ENCODE data around the gene CHN2. TPM values are rescaled to one million over a fixed set of nuclear protein-coding genes. Genes with fewer than 3 reads are reported as not detected.

Gene CHN2
- total RNA-seq, 1 donor from 2014 or later, result 6.6 TPM

- Histone ChIP-seq H3K36me3 (no peaks in the 10 kb centered on the region), H3K4me3 (no peak overlapping the region), H3K9ac (no peak overlapping the region), H3F3A (ENCODE audit: low read depth) (no peaks in the 10 kb centered on the region), H2AFZ (replicated peaks) (no peak overlapping the region), H3K27me3 (no peaks in the 10 kb centered on the region), H3K79me2 (ENCODE audit: low read depth) (no peaks in the 10 kb centered on the region), H3K4me2 (no peak overlapping the region), H3K27ac (no peak overlapping the region), H4K20me1 (ENCODE audit: low read depth) (no peaks in the 10 kb centered on the region), H3K9me3 (ENCODE audit: low read depth) (no peaks in the 10 kb centered on the region), H3K4me1 (peaks cover 8% of the 10 kb centered on the region)
- Mint-ChIP-seq H3K36me3 (peaks cover 2% of the 10 kb centered on the region), H3K4me3 (no peak overlapping the region), H3K9me3 (no peaks in the 10 kb centered on the region), H3K4me1 (peaks cover 24% of the 10 kb centered on the region), H3K27me3 (ENCODE audit: insufficient read depth, low read depth) (peaks cover 5% of the 10 kb centered on the region), H3K27ac (no peak overlapping the region)
- TF ChIP-seq EZH2phosphoT487 (IDR thresholded peaks at IDR 0.05) (no peak), CTCF (IDR thresholded peaks at IDR 0.05) (no peak), EZH2 (IDR thresholded peaks at IDR 0.05) (no peak)
- no peak for DNase-seq (ENCODE audit: low spot score)
Observed at GRCh38 chr7:29499932-29500331, 305.4 kb downstream of the CHN2 start.

- Mint-ChIP-seq H3K4me3 (no peak overlapping the region), H3K27ac (no peak overlapping the region), H3K4me1 (peaks cover 23% of the 10 kb centered on the region), H3K36me3 (peaks cover 2% of the 10 kb centered on the region), H3K9me3 (no peaks in the 10 kb centered on the region), H3K27me3 (ENCODE audit: insufficient read depth, low read depth) (peaks cover 5% of the 10 kb centered on the region)
- H3K9me3 ChIP-seq (ENCODE audit: low read depth), result no peaks in the 10 kb centered on the region
- peaks cover 3% of the 10 kb centered on the region for H3K4me1 ChIP-seq
- no peaks in the 10 kb centered on the region for H3K79me2 ChIP-seq (ENCODE audit: low read depth)
- no peak overlapping the region for H3K4me3 ChIP-seq
- H3K4me2 ChIP-seq, result no peak overlapping the region
- TF ChIP-seq CTCF (IDR thresholded peaks at IDR 0.05) (no peak), EZH2 (IDR thresholded peaks at IDR 0.05) (no peak), EZH2phosphoT487 (IDR thresholded peaks at IDR 0.05) (no peak)
- H3F3A ChIP-seq (ENCODE audit: low read depth), result no peaks in the 10 kb centered on the region
- no peak for DNase-seq (ENCODE audit: low spot score)
- H3K27me3 ChIP-seq, result no peaks in the 10 kb centered on the region
- H4K20me1 ChIP-seq (ENCODE audit: low read depth), result no peaks in the 10 kb centered on the region
- no peak overlapping the region for H2AFZ ChIP-seq (replicated peaks)
- no peak overlapping the region for H3K27ac ChIP-seq
- H3K36me3 ChIP-seq, result no peaks in the 10 kb centered on the region
- H3K9ac ChIP-seq, result no peak overlapping the region
Observed at GRCh38 chr7:29500719-29501118, 306.1 kb downstream of the CHN2 start.

GRCh38 chr7:29502133-29502532 is 307.6 kb downstream of the CHN2 start:
- Histone ChIP-seq H3K4me1 (no peaks in the 10 kb centered on the region), H4K20me1 (ENCODE audit: low read depth) (no peaks in the 10 kb centered on the region), H3K27me3 (no peaks in the 10 kb centered on the region), H3K9ac (no peak overlapping the region), H3K79me2 (ENCODE audit: low read depth) (no peaks in the 10 kb centered on the region), H3F3A (ENCODE audit: low read depth) (no peaks in the 10 kb centered on the region), H3K4me2 (no peak overlapping the region), H3K27ac (no peak overlapping the region), H3K4me3 (no peak overlapping the region), H3K9me3 (ENCODE audit: low read depth) (no peaks in the 10 kb centered on the region), H2AFZ (replicated peaks) (no peak overlapping the region), H3K36me3 (no peaks in the 10 kb centered on the region)
- Mint-ChIP-seq H3K27ac (no peak overlapping the region), H3K9me3 (no peaks in the 10 kb centered on the region), H3K4me3 (no peak overlapping the region), H3K4me1 (peaks cover 20% of the 10 kb centered on the region), H3K36me3 (peaks cover 2% of the 10 kb centered on the region), H3K27me3 (ENCODE audit: insufficient read depth, low read depth) (peaks cover 5% of the 10 kb centered on the region)
- DNase-seq (ENCODE audit: low spot score), result no peak
- TF ChIP-seq EZH2phosphoT487 (IDR thresholded peaks at IDR 0.05), result no peak
- TF ChIP-seq EZH2 (IDR thresholded peaks at IDR 0.05), result no peak
- no peak for TF ChIP-seq CTCF (IDR thresholded peaks at IDR 0.05)
